SK-N-SH (cell line): ENCODE data around the gene VWF. TPM values are rescaled to one million over a fixed set of nuclear protein-coding genes. Genes with fewer than 3 reads are reported as not detected.

ENCODE experiments used
- CTCF ChIA-PET: fragments of 300-600, 350-600 bp; formaldehyde crosslinking; extraction: SDS; loops from one replicate; lab custom pipeline; 2021; lab: Yijun Ruan, JAX
- POLR2A ChIA-PET: fragments of 350-600 bp; sonication (Branson Sonifier 250); formaldehyde crosslinking; extraction: SDS; loops from one replicate; lab custom pipeline; 2020; ENCODE audit warnings: antibody characterized with exemption, inconsistent platforms; lab: Yijun Ruan, JAX
- DNase-seq: peaks from one replicate; pipeline ENCODE4 v3.0.0; 2012
- H2AFZ ChIP-seq: fragments of 200-600 bp; sonication (generic); 2 replicates; pipeline ENCODE4 v1.8.1; 2016; ENCODE audit warnings: antibody characterized with exemption, mild to moderate bottlenecking, low read depth
- H3F3A ChIP-seq: fragments of 200-600 bp; sonication (generic); replicated peaks from 2 replicates; pipeline ENCODE3; 2016; ENCODE audit warnings: antibody characterized with exemption, mild to moderate bottlenecking; ENCODE audit not compliant: insufficient read depth
- H3K27ac ChIP-seq, 2 experiments: fragments of 200-500 bp in 1 of 2; fragments of 200-600 bp in 1 of 2; sonication (Bioruptor generic) in 1 of 2; sonication (generic), shearing (Covaris generic) in 1 of 2; 2 replicates each; pipeline versions ENCODE4 v1.5.1 to v1.6.1; 2014 to 2016; ENCODE audit warnings: low read depth in 2 of 2, inconsistent platforms in 1 of 2, low read length in 1 of 2, mild to moderate bottlenecking in 1 of 2, mixed read lengths in 1 of 2
- H3K27me3 ChIP-seq: fragments of 200-600 bp; sonication (generic), shearing (Covaris generic); 2 replicates; pipeline ENCODE4 v1.6.1; 2016; ENCODE audit warnings: mixed run types; ENCODE audit not compliant: insufficient read depth
- H3K36me3 ChIP-seq, 2 experiments: fragments of 200-500 bp in 1 of 2; fragments of 200-600 bp in 1 of 2; sonication (Bioruptor generic) in 1 of 2; sonication (generic) in 1 of 2; replicated peaks in 1 of 2; 2 replicates each; pipeline versions ENCODE3 to v1.5.1; 2014 to 2016; ENCODE audit warnings: low read length in 1 of 2, mild to moderate bottlenecking in 1 of 2; ENCODE audit not compliant: insufficient read depth in 2 of 2, control insufficient read depth in 1 of 2
- H3K4me1 ChIP-seq, 2 experiments: fragments of 200-500 bp in 1 of 2; fragments of 200-600 bp in 1 of 2; sonication (Bioruptor generic) in 1 of 2; sonication (generic), shearing (Covaris generic) in 1 of 2; 2 replicates each; pipeline versions ENCODE4 v1.5.1 to v1.6.1; 2014 to 2016; ENCODE audit warnings: low read depth in 1 of 2, low read length in 1 of 2, mixed run types in 1 of 2; ENCODE audit not compliant: insufficient read depth in 2 of 2, control insufficient read depth in 1 of 2
- H3K4me2 ChIP-seq: fragments of 200-600 bp; sonication (generic), shearing (Covaris generic); 2 replicates; pipeline ENCODE4 v1.6.1; 2017; ENCODE audit warnings: mixed run types
- H3K4me3 ChIP-seq, 2 experiments: fragments of 200-500 bp in 1 of 2; fragments of 200-600 bp in 1 of 2; sonication (Bioruptor generic) in 1 of 2; sonication (generic), shearing (Covaris generic) in 1 of 2; 2 replicates each; pipeline versions ENCODE4 v1.5.1 to v1.8.1; 2014 to 2016; ENCODE audit warnings: low read depth in 2 of 2, inconsistent platforms in 1 of 2, low read length in 1 of 2, mild to moderate bottlenecking in 1 of 2, mixed read lengths in 1 of 2, moderate library complexity in 1 of 2
- H3K79me2 ChIP-seq: fragments of 200-600 bp; sonication (generic); 2 replicates; pipeline ENCODE4 v1.8.1; 2017; ENCODE audit warnings: mild to moderate bottlenecking; ENCODE audit not compliant: insufficient read depth
- H3K9ac ChIP-seq: fragments of 200-600 bp; sonication (generic); 2 replicates; pipeline ENCODE4 v1.6.1; 2017; ENCODE audit warnings: mixed run types
- H3K9me2 ChIP-seq: fragments of 200-600 bp; sonication (generic); 2 replicates; pipeline ENCODE4 v1.6.1; 2017; ENCODE audit warnings: mixed run types
- H3K9me3 ChIP-seq: fragments of 200-600 bp; sonication (generic); 2 replicates; pipeline ENCODE4 v1.6.1; 2017; ENCODE audit warnings: mixed run types, mild to moderate bottlenecking, moderate library complexity
- H4K20me1 ChIP-seq: fragments of 200-600 bp; sonication (generic); 2 replicates; pipeline ENCODE4 v1.6.1; 2017; ENCODE audit warnings: mild to moderate bottlenecking, mixed run types; ENCODE audit not compliant: insufficient read depth
- CHD2 ChIP-seq: fragments of 150-350 bp; IDR thresholded peaks from 2 replicates; pipeline ENCODE4 v1.6.1; 2018; ENCODE audit warnings: low read length; ENCODE audit not compliant: partially characterized antibody
- CTCF ChIP-seq: fragments of 200-600 bp; sonication (generic); IDR thresholded peaks from 2 replicates; pipeline ENCODE4 v1.6.1; 2017; ENCODE audit warnings: antibody characterized with exemption, mild to moderate bottlenecking, moderate library complexity
- EP300 ChIP-seq, 2 experiments: IDR thresholded peaks; 2 replicates each; pipeline versions ENCODE4 v1.4.0 to v1.6.1; 2012; ENCODE audit warnings: borderline replicate concordance in 1 of 2, low read depth in 1 of 2, low read length in 1 of 2
- FOXJ3 ChIP-seq: sonication (generic); formaldehyde crosslinking; IDR thresholded peaks from 2 replicates; pipeline ENCODE4 v1.5.1; 2020; ENCODE audit warnings: mild to moderate bottlenecking, missing genetic modification reagents
- FOXM1 ChIP-seq: IDR thresholded peaks from 2 replicates; pipeline ENCODE4 v1.4.0; 2012; ENCODE audit warnings: low read depth, mild to moderate bottlenecking
- GABPA ChIP-seq: IDR thresholded peaks from 2 replicates; pipeline ENCODE4 v1.4.0; 2012; ENCODE audit warnings: low read depth, mild to moderate bottlenecking
- MEF2A ChIP-seq: IDR thresholded peaks from 2 replicates; pipeline ENCODE4 v1.4.0; 2012; ENCODE audit warnings: low read depth, borderline replicate concordance
- NRF1 ChIP-seq: IDR thresholded peaks from 2 replicates; pipeline ENCODE4 v1.6.1; 2012; ENCODE audit warnings: low read depth, mild to moderate bottlenecking, low read length
- PBX3 ChIP-seq: IDR thresholded peaks from 2 replicates; pipeline ENCODE4; 2012
- POLR2AphosphoS5 ChIP-seq: IDR thresholded peaks from 2 replicates; pipeline ENCODE4 v1.6.1; 2012; ENCODE audit warnings: low read depth, low read length
- RCOR1 ChIP-seq: fragments of 150-350 bp; IDR thresholded peaks from 2 replicates; pipeline ENCODE4 v1.6.1; 2017; ENCODE audit warnings: antibody characterized with exemption, low read length
- REST ChIP-seq: IDR thresholded peaks from 2 replicates; pipeline ENCODE4 v1.6.1; 2012; ENCODE audit warnings: mild to moderate bottlenecking, low read depth, low read length, moderate library complexity
- RXRA ChIP-seq: IDR thresholded peaks from 2 replicates; pipeline ENCODE4 v1.4.0; 2012; ENCODE audit warnings: low read depth, mild to moderate bottlenecking, borderline replicate concordance
- SIN3A ChIP-seq: IDR thresholded peaks from 2 replicates; pipeline ENCODE4 v1.6.1; 2012; ENCODE audit warnings: low read depth, mild to moderate bottlenecking, low read length, moderate library complexity, borderline replicate concordance
- TCF12 ChIP-seq: IDR thresholded peaks from 2 replicates; pipeline ENCODE4 v1.4.0; 2012
- YY1 ChIP-seq: IDR thresholded peaks from 2 replicates; pipeline ENCODE4 v1.4.0; 2012; ENCODE audit warnings: low read depth, mild to moderate bottlenecking
- WGBS: methylation state at CpG from one replicate; pipeline ENCODE4 v1.1.6; 2017; ENCODE audit warnings: low lambda C conversion rate; 5-methylcytosine and 5-hydroxymethylcytosine counted together
- polyA plus RNA-seq, 3 experiments: library from polyadenylated mRNA; depleted of rRNA; stranded (reverse); fragments of >200 nt; gene quantifications; 2 replicates each; pipeline ENCODE4 v1.2.3, GENCODE V29; 2012
- TF ChIP-seq, protein P1 (sequence below): IDR thresholded peaks from 2 replicates; pipeline ENCODE4 v1.4.0; 2012; ENCODE audit warnings: low read depth
- TF ChIP-seq, protein P2 (sequence below): fragments of 150-350 bp; IDR thresholded peaks from 2 replicates; pipeline ENCODE4 v1.6.1; 2017; ENCODE audit warnings: antibody characterized with exemption, low read length, low read depth, borderline replicate concordance

VWF gene
- polyA plus RNA-seq, 1 of the 3 experiments (the other 2 are of a cell fraction): 0.12 TPM

DNA sequence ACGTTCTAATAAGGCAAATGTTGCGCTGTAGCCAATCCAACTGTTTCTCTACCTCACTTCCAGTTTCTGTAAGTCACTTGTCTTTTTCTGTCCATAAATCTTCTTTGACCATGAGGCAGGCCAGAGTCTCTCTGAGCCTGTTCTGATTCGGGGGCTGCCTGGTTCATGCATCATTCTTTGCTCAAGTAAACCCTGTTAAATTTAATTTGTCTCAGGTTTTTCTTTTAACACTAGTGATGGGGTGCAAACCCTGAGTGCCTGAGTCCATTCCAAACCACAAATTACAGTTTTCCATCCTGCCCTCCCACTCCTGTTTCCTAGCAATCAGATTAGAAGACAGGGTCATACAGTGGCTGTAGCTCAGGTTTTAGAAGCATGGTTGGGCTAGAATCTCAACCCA lies 41.9 kb downstream of the VWF start:
- H3K9me3 ChIP-seq: no peaks in the 10 kb centered on the region
- H3K4me1 ChIP-seq: peaks cover 19 to 49% of the 10 kb centered on the region in 2 experiments; a peak in 2 of 4 replicates
- no peak overlapping the region for H3K4me2 ChIP-seq
- H4K20me1 ChIP-seq: no peaks in the 10 kb centered on the region
- ChIA-PET POLR2A (no interaction called here), CTCF (interaction anchor here (0.8 to 4.6 kb wide), 5 partner anchors 9 to 196 kb away, joined by 3 to 22 read pairs (median 4); no protein-coding TSS in a partner anchor)
- DNase-seq: no peak
- no peak overlapping the region for H3K9ac ChIP-seq
- WGBS: 63% methylated on average over 3 of the region's 3 CpGs
- TF ChIP-seq MEF2A (no peak), SIN3A (no peak), EP300 (IDR thresholded peaks at IDR 0.05; ENCODE audit: borderline replicate concordance in 1 of 2, low read depth in 1 of 2, low read length in 1 of 2) (0 out of 4 replicates have a peak, but pooled peaks of 1 of the 2 experiments have one; percentile 5), POLR2AphosphoS5 (no peak), RCOR1 (no peak), GABPA (no peak), YY1 (no peak), PBX3 (peak; percentile 36; the same call in 1 of the 2 replicates), TCF12 (peak; percentile 37)
- H3K4me3 ChIP-seq: no peak overlapping the region
- H3K36me3 ChIP-seq: no peaks in the 10 kb centered on the region
- no peaks in the 10 kb centered on the region for H3K9me2 ChIP-seq
- peak overlapping the region in 1 of 2 experiments; percentile 98; a peak in 2 of 4 replicates for H3K27ac ChIP-seq
- H2AFZ ChIP-seq: no peak overlapping the region
- H3K79me2 ChIP-seq: no peaks in the 10 kb centered on the region
- no peaks in the 10 kb centered on the region for H3K27me3 ChIP-seq
- no peaks in the 10 kb centered on the region for H3F3A ChIP-seq

- ChIA-PET POLR2A (interaction anchor here (0.6 kb wide), 1 partner anchor 166 kb away, joined by 3 read pairs; no protein-coding TSS in a partner anchor), CTCF (interaction anchor here (0.9 to 4.6 kb wide), 4 partner anchors 17 to 204 kb away, joined by 3 to 22 read pairs (median 4); no protein-coding TSS in a partner anchor)
- Histone ChIP-seq H4K20me1 (no peaks in the 10 kb centered on the region), H3K9me3 (no peaks in the 10 kb centered on the region), H3K27me3 (no peaks in the 10 kb centered on the region), H3K27ac (peak overlapping the region in 1 of 2 experiments; percentile 62; a peak in 1 of 4 replicates), H3K9ac (no peak overlapping the region), H2AFZ (no peak overlapping the region), H3K79me2 (no peaks in the 10 kb centered on the region), H3K9me2 (no peaks in the 10 kb centered on the region), H3F3A (no peaks in the 10 kb centered on the region), H3K36me3 (no peaks in the 10 kb centered on the region), H3K4me2 (no peak overlapping the region), H3K4me3 (no peak overlapping the region), H3K4me1 (peaks cover 19 to 49% of the 10 kb centered on the region in 2 experiments; a peak in 2 of 4 replicates)
- no peak for DNase-seq
- WGBS: 94% methylated on average over 16 of the region's 18 CpGs
- TF ChIP-seq FOXM1 (no peak), FOXJ3 (CRISPR knock-in tag) (no peak), TCF12 (no peak), CTCF (no peak), EP300 (IDR thresholded peaks at IDR 0.05; ENCODE audit: borderline replicate concordance in 1 of 2, low read depth in 1 of 2, low read length in 1 of 2) (no peak), RCOR1 (no peak), YY1 (no peak), REST (no peak), RXRA (no peak), CHD2 (no peak), NRF1 (no peak)
- TF ChIP-seq, protein P1, sequence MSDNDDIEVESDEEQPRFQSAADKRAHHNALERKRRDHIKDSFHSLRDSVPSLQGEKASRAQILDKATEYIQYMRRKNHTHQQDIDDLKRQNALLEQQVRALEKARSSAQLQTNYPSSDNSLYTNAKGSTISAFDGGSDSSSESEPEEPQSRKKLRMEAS: no peak
- TF ChIP-seq, protein P2, sequence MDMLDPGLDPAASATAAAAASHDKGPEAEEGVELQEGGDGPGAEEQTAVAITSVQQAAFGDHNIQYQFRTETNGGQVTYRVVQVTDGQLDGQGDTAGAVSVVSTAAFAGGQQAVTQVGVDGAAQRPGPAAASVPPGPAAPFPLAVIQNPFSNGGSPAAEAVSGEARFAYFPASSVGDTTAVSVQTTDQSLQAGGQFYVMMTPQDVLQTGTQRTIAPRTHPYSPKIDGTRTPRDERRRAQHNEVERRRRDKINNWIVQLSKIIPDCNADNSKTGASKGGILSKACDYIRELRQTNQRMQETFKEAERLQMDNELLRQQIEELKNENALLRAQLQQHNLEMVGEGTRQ: no peak
Measured at GRCh38 chr12:6080149-6081045, 44.1 kb downstream of the VWF start.
